Stimulated activated CD4-positive, alpha-beta T cell treated with anti-CD3 and anti-CD28 coated beads, Interleukin-4, amount 100 ng/mL, for 4 hours (primary cell): ENCODE data around the gene DPH1.
A peak's percentile ranks its signal among the peaks of the same experiment; 100 is the strongest.

Experiments
- DNase-seq, 2 experiments: peaks; one replicate each; pipeline ENCODE4 v3.0.0-alpha.2; 2020

DPH1 gene

GRCh38 chr17:2063261-2064146, 33.6 kb downstream of the DPH1 start:
- no peak for DNase-seq

- no peak for DNase-seq
These were observed 34.2 kb downstream of the DPH1 start for GRCh38 chr17:2064147-2064489.

GRCh38 chr17:2064520-2064971, 34.6 kb downstream of the DPH1 start:
- no peak for DNase-seq

- peak; percentile 21 to 61 for DNase-seq
These were observed 35.2 kb downstream of the DPH1 start for GRCh38 chr17:2064980-2065785.

GRCh38 chr17:2065949-2066400, 36.0 kb downstream of the DPH1 start:
- no peak for DNase-seq

GRCh38 chr17:2067048-2067561, 37.2 kb downstream of the DPH1 start:
- no peak for DNase-seq

- no peak for DNase-seq
These were observed 37.7 kb downstream of the DPH1 start for GRCh38 chr17:2067608-2068024.

- DNase-seq: no peak
These were observed 38.1 kb downstream of the DPH1 start for GRCh38 chr17:2068031-2068518.

- no peak for DNase-seq
These were observed 38.6 kb downstream of the DPH1 start for GRCh38 chr17:2068519-2069051.

- peak; percentile 13 to 43 for DNase-seq
These were observed 40.5 kb downstream of the DPH1 start for GRCh38 chr17:2070241-2071023.

- DNase-seq: no peak
These were observed 41.1 kb downstream of the DPH1 start for GRCh38 chr17:2071024-2071385.

GRCh38 chr17:2071455-2072281, 41.7 kb downstream of the DPH1 start:
- no peak for DNase-seq

GRCh38 chr17:2074919-2075318, 45.0 kb downstream of the DPH1 start:
- DNase-seq: no peak

GRCh38 chr17:2075336-2076086, 45.6 kb downstream of the DPH1 start:
- DNase-seq: no peak

- no peak for DNase-seq
These were observed 46.4 kb downstream of the DPH1 start for GRCh38 chr17:2076087-2076984.

GRCh38 chr17:2077040-2077439, 47.1 kb downstream of the DPH1 start:
- DNase-seq: no peak

- DNase-seq: no peak
These were observed 51.6 kb downstream of the DPH1 start for GRCh38 chr17:2081564-2081963.

GRCh38 chr17:2082003-2082781, 52.2 kb downstream of the DPH1 start:
- DNase-seq: no peak

GRCh38 chr17:2083613-2084035, 53.7 kb downstream of the DPH1 start:
- no peak for DNase-seq
